H9 (cell line): ENCODE results near the gene CDYL. TPM values are rescaled to one million over a fixed set of nuclear protein-coding genes. Genes with fewer than 3 reads are reported as not detected.

ENCODE experiments used
- DNase-seq: peaks from one replicate; pipeline ENCODE4 v3.0.0-alpha.2; 2017
- H2AFZ ChIP-seq: one replicate; pipeline ENCODE4 v1.6.1; 2013; ENCODE audit warnings: mild to moderate bottlenecking, low read length, control low read depth, moderate library complexity
- H2AK5ac ChIP-seq: 2 replicates; pipeline ENCODE4 v1.6.1; 2013; ENCODE audit warnings: low read length, control low read depth, mixed read lengths; ENCODE audit not compliant: insufficient read length
- H2BK120ac ChIP-seq: one replicate; pipeline ENCODE4 v1.6.1; 2013; ENCODE audit warnings: low read depth, mild to moderate bottlenecking, low read length, control low read depth, inconsistent platforms; ENCODE audit not compliant: poor library complexity, severe bottlenecking
- H2BK12ac ChIP-seq: 2 replicates; pipeline ENCODE4 v1.6.1; 2013; ENCODE audit warnings: low read length, control low read depth, mixed read lengths, low read depth; ENCODE audit not compliant: insufficient read length
- H2BK15ac ChIP-seq: 2 replicates; pipeline ENCODE4 v1.6.1; 2013; ENCODE audit warnings: low read depth, low read length, control low read depth
- H2BK20ac ChIP-seq: one replicate; pipeline ENCODE4 v1.6.1; 2013; ENCODE audit warnings: low read depth, mild to moderate bottlenecking, low read length, control low read depth, inconsistent platforms; ENCODE audit not compliant: poor library complexity, severe bottlenecking
- H2BK5ac ChIP-seq: 2 replicates; pipeline ENCODE4 v1.6.1; 2013; ENCODE audit warnings: low read length, control low read depth, mixed read lengths; ENCODE audit not compliant: insufficient read length
- H3K14ac ChIP-seq: 2 replicates; pipeline ENCODE4 v1.6.1; 2013; ENCODE audit warnings: low read length, control low read depth; ENCODE audit not compliant: insufficient read depth
- H3K18ac ChIP-seq: 2 replicates; pipeline ENCODE4 v1.6.1; 2013; ENCODE audit warnings: low read depth, mild to moderate bottlenecking, mixed read lengths, low read length, control low read depth; ENCODE audit not compliant: insufficient read length
- H3K23ac ChIP-seq: 2 replicates; pipeline ENCODE4 v1.6.1; 2013; ENCODE audit warnings: low read length, control low read depth, mixed read lengths, low read depth; ENCODE audit not compliant: insufficient read length
- H3K23me2 ChIP-seq: 2 replicates; pipeline ENCODE4 v1.6.1; 2013; ENCODE audit warnings: low read depth, mild to moderate bottlenecking, mixed read lengths, low read length, control low read depth; ENCODE audit not compliant: insufficient read length, poor library complexity, severe bottlenecking
- H3K27ac ChIP-seq: 2 replicates; pipeline ENCODE4 v1.5.1; 2013; ENCODE audit warnings: low read length, control low read depth, mixed read lengths, low read depth; ENCODE audit not compliant: insufficient read length
- H3K27me3 ChIP-seq: 2 replicates; pipeline ENCODE4 v1.6.1; 2013; ENCODE audit warnings: low read length, control low read depth, inconsistent platforms; ENCODE audit not compliant: insufficient read depth
- H3K4ac ChIP-seq: 2 replicates; pipeline ENCODE4 v1.6.1; 2013; ENCODE audit warnings: low read depth, mild to moderate bottlenecking, control low read depth, inconsistent platforms, low read length, moderate library complexity
- H3K4me1 ChIP-seq: 2 replicates; pipeline ENCODE4 v1.6.1; 2013; ENCODE audit warnings: low read length, control low read depth, inconsistent platforms; ENCODE audit not compliant: insufficient read depth
- H3K4me2 ChIP-seq: 2 replicates; pipeline ENCODE4 v1.6.1; 2013; ENCODE audit warnings: low read length, control low read depth, mixed read lengths; ENCODE audit not compliant: insufficient read length, insufficient read depth
- H3K56ac ChIP-seq: 2 replicates; pipeline ENCODE4 v1.6.1; 2013; ENCODE audit warnings: low read depth, mild to moderate bottlenecking, mixed read lengths, low read length, control low read depth; ENCODE audit not compliant: insufficient read length
- H3K79me1 ChIP-seq: 2 replicates; pipeline ENCODE4 v1.6.1; 2013; ENCODE audit warnings: low read depth, mild to moderate bottlenecking, moderate library complexity, low read length, control low read depth, inconsistent platforms; ENCODE audit not compliant: insufficient read depth, poor library complexity, severe bottlenecking
- H3K79me2 ChIP-seq: 2 replicates; pipeline ENCODE4 v1.6.1; 2013; ENCODE audit warnings: low read length, control low read depth, inconsistent platforms; ENCODE audit not compliant: insufficient read depth
- H3K9ac ChIP-seq: 2 replicates; pipeline ENCODE4 v1.6.1; 2013; ENCODE audit warnings: low read length, control low read depth, mixed read lengths; ENCODE audit not compliant: insufficient read length; ENCODE audit errors: extremely low read depth
- H3K9me3 ChIP-seq: one replicate; pipeline ENCODE4 v1.6.1; 2013; ENCODE audit warnings: low read depth, low read length, inconsistent platforms; ENCODE audit not compliant: control insufficient read depth
- H3T11ph ChIP-seq: one replicate; pipeline ENCODE4 v1.6.1; 2013; ENCODE audit warnings: mild to moderate bottlenecking, low read length, control low read depth, inconsistent platforms
- H4K20me1 ChIP-seq: one replicate; pipeline ENCODE4 v1.6.1; 2013; ENCODE audit not compliant: control insufficient read depth, insufficient read length, insufficient read depth
- H4K5ac ChIP-seq: 2 replicates; pipeline ENCODE4 v1.6.1; 2013; ENCODE audit warnings: low read depth, mild to moderate bottlenecking, mixed read lengths, low read length, control low read depth; ENCODE audit not compliant: insufficient read length
- H4K8ac ChIP-seq: replicated peaks from 2 replicates; pipeline ENCODE4 v1.6.1; 2013; ENCODE audit warnings: low read length, control low read depth, mixed read lengths, low read depth; ENCODE audit not compliant: insufficient read length
- H4K91ac ChIP-seq: 2 replicates; pipeline ENCODE4 v1.6.1; 2013; ENCODE audit warnings: low read depth, mild to moderate bottlenecking, moderate library complexity, mixed read lengths, low read length, control low read depth; ENCODE audit not compliant: insufficient read length
- H3K27ac Mint-ChIP-seq, 3 experiments: 2 replicates in 2 of 3; 3 replicates in 1 of 3; pipeline ENCODE4 v1.8.0; 2020 to 2021; ENCODE audit warnings: mixed read lengths in 3 of 3, mild to moderate bottlenecking in 1 of 3, moderate library complexity in 1 of 3
- H3K27me3 Mint-ChIP-seq: 2 replicates; pipeline ENCODE4 v1.8.0; 2021; ENCODE audit warnings: low read depth, mild to moderate bottlenecking, moderate library complexity, mixed read lengths
- H3K36me3 Mint-ChIP-seq, 3 experiments: 2 replicates in 2 of 3; 3 replicates in 1 of 3; pipeline ENCODE4 v1.8.0; 2020 to 2021; ENCODE audit warnings: low read depth in 3 of 3, mixed read lengths in 3 of 3; ENCODE audit not compliant: insufficient read depth in 1 of 3
- H3K4me1 Mint-ChIP-seq, 2 experiments: 2 replicates each; pipeline ENCODE4 v1.8.0; 2020; ENCODE audit warnings: mixed read lengths in 2 of 2
- H3K4me3 Mint-ChIP-seq, 2 experiments: 2 replicates in 1 of 2; 3 replicates in 1 of 2; pipeline ENCODE4 v1.8.0; 2020 to 2021; ENCODE audit warnings: mild to moderate bottlenecking in 2 of 2, mixed read lengths in 2 of 2, moderate library complexity in 1 of 2
- H3K9me3 Mint-ChIP-seq, 2 experiments: 2 replicates in 1 of 2; 3 replicates in 1 of 2; pipeline ENCODE4 v1.8.0; 2020; ENCODE audit warnings: mild to moderate bottlenecking in 2 of 2, mixed read lengths in 2 of 2, moderate library complexity in 1 of 2
- CTCF ChIP-seq: fragments of 200-600 bp; sonication (generic); conservative IDR thresholded peaks from 3 replicates; pipeline ENCODE4 v1.8.0; 2021; ENCODE audit warnings: antibody characterized with exemption, mild to moderate bottlenecking
- WGBS: extraction: QIAGEN DNeasy Blood & Tissue Kit; methylation state at CpG from one replicate; pipeline ENCODE4 v1.1.7; 2013; ENCODE audit warnings: missing lambda C conversion rate, low lambda C conversion rate, mixed read lengths; ENCODE audit not compliant: insufficient read length; ENCODE audit errors: extremely low coverage; 5-methylcytosine and 5-hydroxymethylcytosine counted together
- total RNA-seq: library from RNA; stranded (reverse); gene quantifications from 2 replicates; pipeline ENCODE4 v1.2.1, GENCODE V29; 2021

CDYL gene
- total RNA-seq, 1 experiment from 2014 or later, result 95.0 TPM

DNA sequence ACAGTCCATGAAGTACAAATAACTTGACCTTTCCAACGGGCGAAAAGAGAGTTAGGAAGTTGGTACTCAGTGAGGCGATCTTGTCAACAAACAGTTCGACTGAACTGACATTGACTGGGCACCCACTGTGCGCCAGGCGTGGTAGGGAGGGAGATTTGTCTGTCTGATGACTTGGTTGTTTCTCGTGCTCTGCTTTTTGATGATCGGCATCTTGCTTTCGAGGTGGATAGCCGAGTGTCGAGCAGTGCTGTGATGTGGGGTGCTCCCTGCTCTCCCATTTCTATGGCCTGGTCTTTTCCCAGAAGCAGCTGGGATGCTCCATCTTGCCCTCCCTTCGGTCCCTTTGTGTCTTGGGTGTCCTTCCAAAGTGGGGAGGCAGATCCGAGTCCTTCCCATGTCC is 197.2 kb downstream of the CDYL start:
- no peak overlapping the region for H3T11ph ChIP-seq
- H4K20me1 ChIP-seq, result no peaks in the 10 kb centered on the region
- no peak for TF ChIP-seq CTCF

More for the DNA sequence above, 197.2 kb downstream of the CDYL start:
- H3K14ac ChIP-seq, result peak overlapping the region; percentile 55; the same call in 1 of the 2 replicates
- H2BK20ac ChIP-seq, result no peak overlapping the region
- H3K9ac ChIP-seq, result no peak overlapping the region
- no peaks in the 10 kb centered on the region for H3K79me1 ChIP-seq
- no peaks in the 10 kb centered on the region for H3K23me2 ChIP-seq
- H3K18ac ChIP-seq, result peak overlapping the region; percentile 39
- H3K4ac ChIP-seq, result no peak overlapping the region
- H3K27me3 ChIP-seq, result no peaks in the 10 kb centered on the region
- no peak overlapping the region for H2BK5ac ChIP-seq
- H4K5ac ChIP-seq, result no peak overlapping the region
- peak overlapping the region; percentile 55 for H2BK12ac ChIP-seq
- H3K36me3 Mint-ChIP-seq, result no peaks in the 10 kb centered on the region
- H3K27ac ChIP-seq, result no peak overlapping the region
- WGBS, result no CpG with 5 or more reads among the region's 13 CpGs
- no peak overlapping the region for H2AK5ac ChIP-seq
- no peak overlapping the region for H2AFZ ChIP-seq
- peaks cover 18 to 27% of the 10 kb centered on the region in 2 experiments for H3K4me1 Mint-ChIP-seq
- peaks cover 7% of the 10 kb centered on the region; the same call in 1 of the 2 replicates for H3K27me3 Mint-ChIP-seq
- H3K4me1 ChIP-seq, result peaks cover 2% of the 10 kb centered on the region; the same call in 1 of the 2 replicates
- H2BK15ac ChIP-seq, result no peak overlapping the region; the same call in 1 of the 2 replicates
- H3K23ac ChIP-seq, result no peak overlapping the region
- no peak overlapping the region for H4K8ac ChIP-seq
- no peak overlapping the region for H4K91ac ChIP-seq
- no peaks in the 10 kb centered on the region; a peak in 1 of 5 replicates for H3K9me3 Mint-ChIP-seq
- no peak overlapping the region for H2BK120ac ChIP-seq
- no peak overlapping the region for H3K4me2 ChIP-seq
- H3K4me3 Mint-ChIP-seq, result no peak overlapping the region
- no peaks in the 10 kb centered on the region for H3K9me3 ChIP-seq
- DNase-seq, result no peak
- H3K27ac Mint-ChIP-seq, result peak overlapping the region in 2 of 3 experiments; percentile 24 to 62; a peak in 4 of 7 replicates
- H3K56ac ChIP-seq, result no peak overlapping the region
- H3K79me2 ChIP-seq, result no peaks in the 10 kb centered on the region
